Panc1 (cell line): ENCODE results near the gene ADARB2. TPM values are rescaled to one million over a fixed set of nuclear protein-coding genes. Genes with fewer than 3 reads are reported as not detected.

Experiments
- ATAC-seq: fragments of 200-7000 bp; cut with Tn5 transposase; 2 replicates; pipeline ENCODE4 v1.9.1; 2020; ENCODE audit warnings: mild to moderate bottlenecking, moderate library complexity
- BruUV-seq: library from RNA; stranded (reverse); fragments of 400-500 nt; replicated peaks from 2 replicates; lab custom pipeline; 2021; lab: Mats Ljungman, UMichigan
- CTCF ChIA-PET: fragments of 300-600 bp; sonication (Branson Sonifier 250); formaldehyde crosslinking; loops from one replicate; lab custom pipeline; 2022; ENCODE audit warnings: antibody characterized with exemption; lab: Charles Lee
- POLR2A ChIA-PET: fragments of 300-600 bp; sonication (Branson Sonifier 250); formaldehyde crosslinking; loops from one replicate; lab custom pipeline; 2022; ENCODE audit warnings: antibody characterized with exemption; lab: Charles Lee
- DNase-seq: peaks from one replicate; pipeline ENCODE4 v3.0.0-alpha.2; 2010; ENCODE audit warnings: low read depth, low spot score
- H3K27ac ChIP-seq: 2 replicates; pipeline ENCODE4 v1.5.1; 2011; ENCODE audit warnings: mild to moderate bottlenecking, low read length, inconsistent platforms
- H3K27me3 ChIP-seq: fragments of 200-500 bp; sonication (Bioruptor generic); 2 replicates; pipeline ENCODE4 v1.6.0; 2014; ENCODE audit warnings: low read length, inconsistent platforms; ENCODE audit not compliant: control insufficient read depth, insufficient read depth
- H3K36me3 ChIP-seq: fragments of 200-500 bp; sonication (Bioruptor generic); 2 replicates; pipeline ENCODE4 v1.5.1; 2014; ENCODE audit warnings: inconsistent platforms, mild to moderate bottlenecking, low read length, moderate library complexity; ENCODE audit not compliant: control insufficient read depth, insufficient read depth
- H3K4me1 ChIP-seq: 2 replicates; pipeline ENCODE4 v1.5.1; 2011; ENCODE audit warnings: inconsistent platforms, mild to moderate bottlenecking, low read length, moderate library complexity; ENCODE audit not compliant: control insufficient read depth, insufficient read depth
- H3K4me3 ChIP-seq, 2 experiments: 2 replicates each; pipeline ENCODE4 v1.5.1; 2011 to 2012; ENCODE audit warnings: low read depth in 2 of 2, low read length in 2 of 2, mild to moderate bottlenecking in 2 of 2, inconsistent platforms in 1 of 2, moderate library complexity in 1 of 2
- H3K9me3 ChIP-seq: fragments of 200-500 bp; sonication (Bioruptor generic); 2 replicates; pipeline ENCODE4 v1.5.1; 2014; ENCODE audit warnings: low read depth, mild to moderate bottlenecking, inconsistent platforms, low read length, moderate library complexity; ENCODE audit not compliant: control insufficient read depth, insufficient read depth
- CTCF ChIP-seq: fragments of 450-650 bp; IDR thresholded peaks from 2 replicates; pipeline ENCODE4 v1.5.1; 2017; ENCODE audit warnings: mild to moderate bottlenecking
- POLR2AphosphoS5 ChIP-seq: IDR thresholded peaks from 2 replicates; pipeline ENCODE4 v1.6.1; 2012; ENCODE audit warnings: mild to moderate bottlenecking, low read depth, low read length, moderate library complexity
- REST ChIP-seq, 2 experiments: IDR thresholded peaks; 2 replicates each; pipeline ENCODE4 v1.6.1; 2011 to 2012; ENCODE audit warnings: low read depth in 2 of 2, control low read depth in 1 of 2, low read length in 1 of 2, mild to moderate bottlenecking in 1 of 2, moderate library complexity in 1 of 2; ENCODE audit not compliant: insufficient read depth in 1 of 2
- SIN3A ChIP-seq: IDR thresholded peaks from 2 replicates; pipeline ENCODE4 v1.6.1; 2012; ENCODE audit warnings: low read depth, mild to moderate bottlenecking, low read length, moderate library complexity, borderline replicate concordance; ENCODE audit not compliant: insufficient read depth
- TCF7L2 ChIP-seq: IDR thresholded peaks from 2 replicates; pipeline ENCODE4 v1.6.1; 2011; ENCODE audit warnings: mild to moderate bottlenecking, low read depth, low read length, inconsistent platforms
- in situ Hi-C: cut with HindIII; loops from 2 replicates; pipeline ENCODE4 v1.10.0; 2016; ENCODE audit warnings: low sequenced_read_pairs, low pct_unique_long_range_greater_than_20kb
- intact Hi-C: fragments of 100-400 bp; cut with micrococcal nuclease; formaldehyde crosslinking; loops from one replicate; pipeline ENCODE4 v1.10.0; 2022; ENCODE audit not compliant: unreplicated experiment
- total RNA-seq: library from RNA; stranded (reverse); gene quantifications from one replicate; pipeline ENCODE4 v1.2.1, GENCODE V29; 2021; ENCODE audit not compliant: unreplicated experiment

Gene ADARB2
- total RNA-seq, 1 experiment from 2014 or later = 0.31 TPM

GRCh38 chr10:1406132-1406966 lies 331.0 kb downstream of the ADARB2 start:
- intact Hi-C loops (no loop called here), in situ Hi-C loops (no loop called here)
- DNase-seq = no peak
- no peaks in the 10 kb centered on the region for H3K9me3 ChIP-seq
- ChIA-PET CTCF (no interaction called here), POLR2A (no interaction called here)
- H3K4me3 ChIP-seq = no peak overlapping the region
- no peaks in the 10 kb centered on the region for H3K4me1 ChIP-seq
- no peak for TF ChIP-seq SIN3A
- TF ChIP-seq REST (IDR thresholded peaks at IDR 0.05; ENCODE audit: insufficient read depth in 1 of 2, low read depth in 2 of 2, low read length in 1 of 2) = no peak
- TF ChIP-seq TCF7L2 = no peak
- no peak for TF ChIP-seq CTCF
- TF ChIP-seq POLR2AphosphoS5 = no peak
- no peak overlapping the region for H3K27ac ChIP-seq
- no TSS peak for BruUV-seq
- no peak for ATAC-seq
- H3K27me3 ChIP-seq = no peaks in the 10 kb centered on the region
- H3K36me3 ChIP-seq = no peaks in the 10 kb centered on the region

GRCh38 chr10:1404323-1405260 lies 332.7 kb downstream of the ADARB2 start:
- no TSS peak for BruUV-seq
- TF ChIP-seq TCF7L2 = no peak
- TF ChIP-seq POLR2AphosphoS5 = no peak
- no peak for TF ChIP-seq REST (IDR thresholded peaks at IDR 0.05; ENCODE audit: insufficient read depth in 1 of 2, low read depth in 2 of 2, low read length in 1 of 2)
- in situ Hi-C loops (no loop called here), intact Hi-C loops (no loop called here)
- no peaks in the 10 kb centered on the region for H3K36me3 ChIP-seq
- H3K9me3 ChIP-seq = no peaks in the 10 kb centered on the region
- no peak overlapping the region for H3K4me3 ChIP-seq
- DNase-seq (no peak), ATAC-seq (no peak)
- ChIA-PET POLR2A (no interaction called here), CTCF (interaction anchor here (0.6 kb wide), 1 partner anchor 36 kb away, joined by 10 read pairs; no protein-coding TSS in a partner anchor)
- H3K4me1 ChIP-seq = no peaks in the 10 kb centered on the region; the same call in 1 of the 2 replicates
- no peak overlapping the region for H3K27ac ChIP-seq
- no peaks in the 10 kb centered on the region for H3K27me3 ChIP-seq
